Measurements from ENCODE around the gene CHD2. TPM values are rescaled to one million over a fixed set of nuclear protein-coding genes. Genes with fewer than 3 reads are reported as not detected.
A peak's percentile ranks its signal among the peaks of the same experiment; 100 is the strongest.

The CHD2 gene
- total RNA-seq, 1 experiment from 2014 or later: 120 TPM

- Histone ChIP-seq H3K36me3 (ENCODE audit: low read depth) (peaks cover 59% of the 10 kb centered on the region), H4K20me1 (ENCODE audit: insufficient read depth) (peaks cover 19% of the 10 kb centered on the region; the same call in 1 of the 2 replicates), H3K9me2 (ENCODE audit: insufficient read depth) (no peaks in the 10 kb centered on the region), H3F3A (ENCODE audit: insufficient read depth, low read depth) (peaks cover 60% of the 10 kb centered on the region), H3K27me3 (ENCODE audit: insufficient read depth, low read depth) (no peaks in the 10 kb centered on the region), H3K27ac (peak overlapping the region; percentile 82), H3K4me3 (peak overlapping the region; percentile 86), H3K9me3 (ENCODE audit: insufficient read depth, low read depth) (no peaks in the 10 kb centered on the region), H3K79me2 (ENCODE audit: low read depth) (peaks cover 82% of the 10 kb centered on the region), H3K4me1 (replicated peaks; ENCODE audit: insufficient read depth) (peaks cover 36% of the 10 kb centered on the region), H3K4me2 (peak overlapping the region; percentile 97), H2AFZ (no peak overlapping the region)
- intact Hi-C loops (cut with micrococcal nuclease; ENCODE audit: unreplicated experiment): no loop called here
- TF ChIP-seq CTCF (conservative IDR thresholded peaks at IDR 0.05) (no peak), EZH2 (IDR thresholded peaks at IDR 0.05; ENCODE audit: low read depth) (no peak)
- DNase-seq: no peak
- ChIA-PET CTCF (interaction anchor here (0.6 kb wide), 1 partner anchor 73 kb away, joined by 4 read pairs; no protein-coding TSS in a partner anchor), POLR2A (ENCODE audit: unreplicated experiment) (interaction anchor here (1.2 to 1.3 kb wide), 2 partner anchors 14 to 76 kb away, joined by 3 to 6 read pairs; partner anchors contain the start of gene CHD2)
- BruUV-seq (replicated peaks): no TSS peak
Observed at GRCh38 chr15:92886042-92886537, 14.0 kb upstream of the CHD2 start.

- intact Hi-C loops (cut with micrococcal nuclease; ENCODE audit: unreplicated experiment): no loop called here
- no TSS peak for BruUV-seq (replicated peaks)
Observed at GRCh38 chr15:92886815-92887214, 13.3 kb upstream of the CHD2 start.

GRCh38 chr15:92887869-92888268 lies 12.3 kb upstream of the CHD2 start:
- Histone ChIP-seq H3K9me3 (ENCODE audit: insufficient read depth, low read depth) (no peaks in the 10 kb centered on the region), H3K27ac (peak overlapping the region; percentile 24; the same call in 1 of the 2 replicates), H3F3A (ENCODE audit: insufficient read depth, low read depth) (peaks cover 67% of the 10 kb centered on the region), H2AFZ (no peak overlapping the region), H3K9me2 (ENCODE audit: insufficient read depth) (no peaks in the 10 kb centered on the region), H3K4me3 (no peak overlapping the region), H3K4me1 (replicated peaks; ENCODE audit: insufficient read depth) (peaks cover 26% of the 10 kb centered on the region), H3K4me2 (no peak overlapping the region), H3K79me2 (ENCODE audit: low read depth) (peaks cover 100% of the 10 kb centered on the region), H3K27me3 (ENCODE audit: insufficient read depth, low read depth) (no peaks in the 10 kb centered on the region), H3K36me3 (ENCODE audit: low read depth) (peaks cover 75% of the 10 kb centered on the region), H4K20me1 (ENCODE audit: insufficient read depth) (peaks cover 22% of the 10 kb centered on the region; the same call in 1 of the 2 replicates)
- POLR2A ChIA-PET (ENCODE audit: unreplicated experiment): no interaction called here
- CTCF ChIA-PET: interaction anchor here (0.6 kb wide), 1 partner anchor 68 kb away, joined by 4 read pairs; no protein-coding TSS in a partner anchor
- BruUV-seq (replicated peaks): no TSS peak
- intact Hi-C loops (cut with micrococcal nuclease; ENCODE audit: unreplicated experiment): loop anchor here (2.0 kb wide), 1 partner anchor 27 kb away; no protein-coding TSS in a partner anchor
- no peak for DNase-seq
- TF ChIP-seq CTCF (conservative IDR thresholded peaks at IDR 0.05): no peak

More at GRCh38 chr15:92886815-92887214, 13.3 kb upstream of the CHD2 start:
- Histone ChIP-seq H3K9me3 (ENCODE audit: insufficient read depth, low read depth) (no peaks in the 10 kb centered on the region), H3K27me3 (ENCODE audit: insufficient read depth, low read depth) (no peaks in the 10 kb centered on the region), H3K9me2 (ENCODE audit: insufficient read depth) (no peaks in the 10 kb centered on the region), H2AFZ (no peak overlapping the region), H3K4me2 (peak overlapping the region; percentile 97), H3K4me3 (no peak overlapping the region), H4K20me1 (ENCODE audit: insufficient read depth) (peaks cover 19% of the 10 kb centered on the region; the same call in 1 of the 2 replicates), H3K4me1 (replicated peaks; ENCODE audit: insufficient read depth) (peaks cover 28% of the 10 kb centered on the region), H3K79me2 (ENCODE audit: low read depth) (peaks cover 89% of the 10 kb centered on the region), H3F3A (ENCODE audit: insufficient read depth, low read depth) (peaks cover 63% of the 10 kb centered on the region), H3K36me3 (ENCODE audit: low read depth) (peaks cover 65% of the 10 kb centered on the region), H3K27ac (peak overlapping the region; percentile 82)
- no peak for DNase-seq
- no peak for TF ChIP-seq CTCF (conservative IDR thresholded peaks at IDR 0.05)
- TF ChIP-seq EZH2 (IDR thresholded peaks at IDR 0.05; ENCODE audit: low read depth): no peak
- POLR2A ChIA-PET (ENCODE audit: unreplicated experiment): interaction anchor here (0.6 kb wide), 1 partner anchor 25 kb away, joined by 3 read pairs; no protein-coding TSS in a partner anchor
- CTCF ChIA-PET: interaction anchor here (0.6 kb wide), 1 partner anchor 74 kb away, joined by 4 read pairs; no protein-coding TSS in a partner anchor
